GM21367 (cell line): ENCODE measurements around the gene TAS2R60.

Source experiments
- ATAC-seq: cut with Tn5 transposase; IDR thresholded peaks from one replicate; pipeline ENCODE4 v1.9.1; 2021; ENCODE audit not compliant: unreplicated experiment

Gene TAS2R60

DNA sequence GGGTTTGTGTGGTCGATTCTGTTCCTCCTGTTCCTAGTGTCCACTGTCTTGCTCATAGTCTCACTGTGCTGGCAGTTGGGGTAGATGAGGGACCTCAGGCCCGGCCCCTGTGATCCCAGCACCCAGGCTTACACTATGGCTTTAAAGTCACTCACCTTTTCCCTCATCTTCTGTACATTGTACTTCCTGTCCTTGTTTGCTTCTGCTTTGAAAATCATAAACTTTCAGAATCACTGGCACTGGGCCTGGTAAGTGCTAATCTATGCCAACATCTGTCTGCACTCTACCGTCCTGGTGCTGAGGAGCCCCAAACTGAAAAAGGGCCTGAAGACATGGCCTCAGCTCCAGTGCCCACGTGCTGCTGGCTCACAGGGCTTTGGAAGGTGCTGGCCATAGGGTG lies 5.7 kb upstream of the TAS2R60 start:
- ATAC-seq: peak; percentile 50

DNA sequence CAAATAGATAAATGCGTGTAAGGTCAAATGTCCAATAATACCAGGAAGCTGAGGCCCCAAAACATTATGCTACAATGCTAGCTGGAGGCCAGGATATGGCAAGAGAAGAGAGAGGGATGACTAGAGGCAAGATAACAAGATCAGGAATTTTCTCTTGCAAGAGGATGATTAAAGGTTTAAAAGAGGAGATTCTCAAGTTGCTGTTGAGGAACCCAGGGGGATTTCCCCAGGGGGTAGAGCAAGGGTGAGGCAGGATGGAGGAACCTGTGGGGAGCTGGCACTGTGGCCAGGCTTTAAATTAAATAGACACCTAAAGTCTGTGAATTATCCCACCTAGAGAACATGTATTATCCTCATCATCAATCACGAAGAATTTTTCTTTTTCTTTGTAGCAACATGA lies 3.4 kb upstream of the TAS2R60 start:
- no peak for ATAC-seq

DNA sequence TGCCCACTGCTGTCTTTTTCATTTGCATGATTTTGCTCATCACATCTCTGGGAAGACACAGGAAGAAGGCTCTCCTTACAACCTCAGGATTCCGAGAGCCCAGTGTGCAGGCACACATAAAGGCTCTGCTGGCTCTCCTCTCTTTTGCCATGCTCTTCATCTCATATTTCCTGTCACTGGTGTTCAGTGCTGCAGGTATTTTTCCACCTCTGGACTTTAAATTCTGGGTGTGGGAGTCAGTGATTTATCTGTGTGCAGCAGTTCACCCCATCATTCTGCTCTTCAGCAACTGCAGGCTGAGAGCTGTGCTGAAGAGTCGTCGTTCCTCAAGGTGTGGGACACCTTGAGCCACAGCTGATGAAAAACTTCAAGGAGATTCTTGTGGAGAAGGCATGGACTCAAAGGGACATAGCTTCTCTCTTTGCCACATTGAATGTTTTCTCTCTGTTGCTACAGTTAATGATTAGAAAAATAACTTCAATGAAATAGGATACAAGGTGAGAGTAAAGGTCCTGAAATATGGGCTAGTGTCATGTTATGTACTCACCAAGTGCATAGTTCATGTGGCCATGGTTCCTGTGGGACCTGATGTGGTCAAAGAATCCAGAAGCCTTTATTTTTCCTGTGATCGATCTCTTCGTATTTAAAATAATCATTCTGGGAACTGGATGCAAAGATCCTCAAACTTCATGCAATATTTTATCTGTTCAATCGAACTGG lies 970 bp downstream of the TAS2R60 start:
- ATAC-seq: no peak

DNA sequence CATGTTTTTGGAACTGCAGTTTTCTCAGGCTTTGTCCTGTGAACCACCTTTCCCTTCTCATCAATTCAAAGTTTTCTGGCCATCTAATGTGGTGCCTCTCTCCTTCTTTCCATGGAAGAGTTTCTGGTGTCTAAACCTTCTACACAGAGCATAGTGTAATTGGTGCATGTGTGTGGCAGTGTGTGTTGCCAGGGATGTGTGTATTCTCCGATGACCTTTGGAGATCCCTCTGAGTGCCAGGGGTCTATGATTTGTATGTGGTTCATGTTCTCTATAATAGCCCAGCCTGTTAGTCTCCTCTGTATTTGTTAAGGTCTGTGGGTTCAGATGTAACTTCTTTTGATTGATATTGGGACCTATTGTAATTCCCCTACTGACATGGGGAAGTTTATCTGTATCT lies 1.5 kb downstream of the TAS2R60 start:
- ATAC-seq: no peak

DNA sequence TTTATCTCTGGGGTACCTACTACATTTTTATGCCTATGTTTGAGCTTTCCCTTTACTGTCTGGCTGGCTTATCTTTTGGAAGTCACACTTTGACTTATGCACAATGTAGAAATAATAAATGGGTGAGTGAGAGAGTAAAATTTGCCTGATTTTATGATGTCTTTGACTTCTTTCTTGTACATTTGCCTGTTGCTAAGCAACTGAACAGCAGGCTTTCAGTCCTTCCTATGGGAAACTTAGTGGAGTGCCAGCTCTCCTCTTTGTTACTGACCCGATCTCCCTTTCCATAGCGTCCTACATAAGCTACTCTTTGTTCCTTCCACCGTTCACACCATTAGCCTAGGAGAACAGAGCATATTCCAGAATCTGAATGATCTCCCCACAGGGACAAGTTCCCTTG lies 4.2 kb downstream of the TAS2R60 start:
- ATAC-seq: no peak

DNA sequence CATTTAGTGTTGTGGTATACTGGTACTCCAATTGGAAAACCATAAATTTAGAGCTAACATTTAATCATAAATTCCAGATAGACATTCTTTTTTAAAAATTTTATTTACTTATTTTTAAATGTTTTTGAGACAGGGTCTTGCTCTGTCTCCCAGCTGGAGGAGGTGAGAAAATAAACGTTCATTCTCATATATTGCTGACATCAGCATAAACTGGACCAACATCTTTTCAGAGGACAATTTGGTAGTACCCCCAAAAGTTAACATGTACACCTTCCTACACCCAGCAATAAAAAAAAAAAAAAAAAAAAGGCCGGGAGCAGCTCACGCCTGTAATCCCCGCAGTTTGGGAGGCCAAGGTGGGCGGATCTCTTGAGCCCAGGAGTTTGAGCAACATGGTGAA lies 5.2 kb downstream of the TAS2R60 start:
- ATAC-seq: no peak

DNA sequence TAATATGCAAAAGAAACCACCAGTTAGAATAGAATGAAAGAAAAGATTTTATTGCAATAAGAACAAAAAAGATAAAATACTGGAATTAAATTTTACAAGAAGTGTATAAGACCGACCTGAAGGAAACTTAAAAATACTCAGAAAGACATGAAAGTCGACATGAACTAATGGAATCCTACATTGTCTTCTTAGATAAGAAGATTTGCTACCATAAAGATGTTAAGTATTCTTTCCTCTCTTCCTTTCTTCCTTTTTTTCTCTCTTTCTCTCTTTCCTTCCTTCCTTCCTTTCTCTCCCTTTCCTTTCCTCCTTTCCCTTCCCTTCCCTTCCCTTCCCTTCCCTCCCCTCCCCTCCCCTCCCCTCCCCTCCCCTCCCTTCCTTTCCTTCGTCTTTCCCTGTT lies 6.5 kb downstream of the TAS2R60 start:
- no peak for ATAC-seq

DNA sequence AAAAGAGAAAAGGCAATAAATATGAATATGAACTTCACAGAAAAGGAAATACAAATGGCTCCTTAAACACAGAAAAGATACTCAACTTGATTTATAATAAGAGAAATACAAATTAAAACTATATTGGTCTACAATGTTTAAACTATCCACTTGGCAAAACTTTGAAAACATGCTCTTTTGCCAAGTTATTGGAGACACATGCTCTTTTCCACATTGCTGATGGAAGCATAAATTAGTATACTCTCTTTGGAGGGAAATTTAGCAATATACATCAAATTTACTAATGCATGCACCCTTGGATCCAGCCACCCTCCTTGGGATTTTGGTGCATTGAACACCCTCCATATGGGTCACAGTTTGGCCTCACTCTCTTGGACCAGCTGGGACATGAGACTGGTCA lies 7.9 kb downstream of the TAS2R60 start:
- no peak for ATAC-seq

DNA sequence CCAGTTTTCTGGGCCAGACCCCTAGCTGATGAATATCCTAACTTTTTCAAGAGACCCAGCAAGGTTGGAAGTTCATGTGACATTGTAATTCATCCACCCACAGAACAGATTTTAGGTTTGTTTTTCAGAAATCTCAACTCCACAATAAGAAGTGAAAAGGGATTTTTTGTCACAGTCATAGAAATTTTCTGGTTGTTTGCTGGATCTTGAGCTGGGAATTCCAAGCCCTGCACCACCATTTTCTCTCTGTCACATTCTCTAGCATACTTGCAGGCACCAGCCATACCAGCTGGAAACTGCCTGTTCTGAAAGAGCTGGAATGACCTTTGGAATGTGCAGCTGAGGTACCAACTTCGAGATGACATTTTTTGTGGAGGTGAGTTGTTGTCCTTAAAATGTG lies 8.5 kb downstream of the TAS2R60 start:
- no peak for ATAC-seq

DNA sequence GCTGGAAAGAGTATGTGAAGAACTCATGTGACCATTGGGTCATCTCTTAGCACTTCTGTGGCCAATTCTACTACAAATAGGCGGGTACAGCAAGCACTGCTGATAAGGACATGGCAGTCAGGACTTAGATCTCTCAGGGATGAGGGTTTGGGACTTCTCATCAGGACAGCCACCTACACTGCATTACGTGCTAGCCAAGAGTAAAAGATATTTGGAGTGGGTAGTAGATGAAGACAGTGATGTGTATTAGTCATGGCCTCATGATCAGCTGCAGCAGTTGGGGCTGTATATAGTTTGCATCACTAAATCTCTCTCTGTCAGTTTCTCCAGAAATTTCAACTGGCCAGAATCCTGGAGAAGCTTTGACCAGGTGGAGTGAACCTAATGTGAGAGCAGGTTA lies 9.2 kb downstream of the TAS2R60 start:
- ATAC-seq: no peak

DNA sequence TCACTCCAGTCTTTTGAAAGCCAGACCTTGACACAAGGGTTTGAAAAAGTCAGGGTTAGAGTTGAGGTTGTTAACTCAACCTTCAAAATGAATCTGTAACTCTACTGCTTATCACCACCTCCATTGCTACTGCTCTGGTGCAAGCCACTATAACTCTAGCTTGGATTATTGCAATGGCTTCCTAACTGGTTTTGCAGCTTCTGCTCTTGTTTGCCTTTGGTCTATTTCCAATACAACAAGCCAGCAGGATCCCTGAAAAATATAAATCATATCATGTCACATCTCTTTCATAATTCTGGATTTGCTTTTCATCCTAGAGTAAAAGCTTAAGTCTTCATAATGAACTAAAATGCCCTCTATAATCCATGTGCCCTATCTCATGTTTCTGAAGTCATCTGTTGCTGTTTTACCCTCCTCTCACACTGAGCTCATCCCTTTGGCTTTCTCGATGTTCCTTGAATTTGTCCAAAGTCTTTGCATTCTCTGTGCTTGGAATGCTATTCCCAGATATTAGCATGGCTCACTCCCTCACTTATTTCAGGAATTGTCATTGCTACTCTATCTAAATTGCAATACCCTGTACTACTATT lies 10.9 kb downstream of the TAS2R60 start:
- no peak for ATAC-seq

DNA sequence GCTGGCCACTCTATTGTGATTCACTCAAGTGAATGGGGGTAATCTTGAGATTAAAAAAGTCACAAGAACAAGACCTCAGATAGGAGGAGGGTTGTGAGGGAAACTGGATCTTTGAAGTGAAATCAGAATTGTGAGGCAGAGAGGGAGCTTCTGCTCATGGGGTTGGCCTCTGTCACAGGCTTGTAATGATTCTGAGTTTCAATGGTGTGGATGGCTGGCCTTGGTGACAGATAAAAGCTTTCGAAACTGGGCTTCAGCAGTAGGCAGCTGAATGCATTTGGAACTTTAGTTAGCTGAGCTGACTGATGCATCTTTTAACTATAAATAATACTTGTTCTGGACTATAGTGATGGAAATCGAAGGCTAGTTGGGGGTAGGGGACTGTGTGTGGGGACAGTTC lies 12.2 kb downstream of the TAS2R60 start:
- no peak for ATAC-seq

DNA sequence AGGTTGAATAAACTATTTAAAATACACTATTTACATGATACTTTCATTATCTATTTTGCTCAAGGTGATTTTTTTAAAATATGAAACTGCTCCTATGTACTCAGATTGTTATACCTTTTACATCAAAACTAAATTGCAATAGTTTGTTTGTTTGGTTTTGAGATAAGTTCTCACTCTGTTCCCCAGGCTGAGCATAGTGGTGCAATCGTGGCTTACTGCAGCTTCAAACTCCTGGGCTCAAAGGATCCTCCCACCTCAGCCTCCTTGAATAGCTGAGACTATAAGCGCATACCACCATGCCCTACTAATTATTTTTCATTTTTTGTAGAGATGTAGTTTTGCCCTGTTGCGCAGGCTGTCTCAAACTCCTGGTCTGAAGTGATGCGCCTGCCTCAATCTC lies 12.7 kb downstream of the TAS2R60 start:
- ATAC-seq: no peak

DNA sequence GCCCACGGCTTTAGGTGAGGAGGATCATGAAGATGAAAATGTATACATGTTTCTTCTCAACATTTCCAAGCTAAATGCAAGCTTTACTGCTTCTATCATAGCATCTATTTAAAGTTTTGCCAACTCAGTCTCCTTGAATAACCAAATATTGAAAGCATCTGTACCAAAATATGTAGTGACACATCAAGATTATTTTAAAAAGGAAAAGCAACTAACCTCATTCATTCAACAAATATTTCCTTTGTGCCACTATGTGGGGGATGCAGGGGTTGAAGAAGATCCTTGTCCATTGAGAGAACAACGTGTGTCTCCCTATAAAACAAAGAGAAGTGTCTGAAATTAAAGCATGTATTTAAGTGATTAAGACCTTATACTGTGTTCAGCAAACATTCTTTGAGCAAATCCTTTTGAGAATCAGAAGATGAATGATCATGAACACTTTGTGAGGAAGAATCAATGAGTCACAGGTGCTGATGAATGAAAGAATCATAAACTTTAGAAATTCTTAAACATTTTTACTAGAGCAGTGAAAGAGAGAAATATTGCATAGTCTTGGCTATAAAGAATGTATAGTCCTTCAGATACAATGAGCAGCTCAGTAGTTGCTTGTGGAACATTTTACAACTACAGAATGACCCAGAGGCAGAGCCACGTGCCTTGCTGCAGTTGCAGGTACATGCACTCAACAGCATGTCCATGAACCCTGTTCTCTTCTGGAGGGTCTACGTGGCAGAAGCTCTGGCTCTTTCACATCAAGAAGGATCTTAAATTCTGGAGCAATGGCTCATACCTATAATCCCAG lies 13.9 kb downstream of the TAS2R60 start:
- no peak for ATAC-seq

DNA sequence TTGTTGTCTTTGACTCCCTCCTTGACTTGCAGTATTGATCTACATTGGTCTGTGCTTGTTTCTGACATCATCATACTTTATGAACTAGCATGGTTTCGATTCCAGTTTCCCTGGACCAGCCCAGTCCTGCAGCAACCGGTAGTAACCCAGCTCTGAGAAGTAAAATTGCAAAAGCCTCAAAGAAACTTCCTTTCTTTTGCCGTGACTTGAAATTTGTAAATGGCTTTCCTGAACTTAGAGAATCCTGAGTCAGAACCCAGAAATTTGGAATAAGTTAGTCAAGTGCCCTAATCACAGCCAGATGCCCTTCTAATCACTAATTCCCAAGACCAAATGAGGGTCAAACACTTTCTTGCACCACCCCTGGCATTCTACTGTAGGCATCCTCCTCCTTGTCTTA lies 15.0 kb downstream of the TAS2R60 start:
- ATAC-seq: no peak

DNA sequence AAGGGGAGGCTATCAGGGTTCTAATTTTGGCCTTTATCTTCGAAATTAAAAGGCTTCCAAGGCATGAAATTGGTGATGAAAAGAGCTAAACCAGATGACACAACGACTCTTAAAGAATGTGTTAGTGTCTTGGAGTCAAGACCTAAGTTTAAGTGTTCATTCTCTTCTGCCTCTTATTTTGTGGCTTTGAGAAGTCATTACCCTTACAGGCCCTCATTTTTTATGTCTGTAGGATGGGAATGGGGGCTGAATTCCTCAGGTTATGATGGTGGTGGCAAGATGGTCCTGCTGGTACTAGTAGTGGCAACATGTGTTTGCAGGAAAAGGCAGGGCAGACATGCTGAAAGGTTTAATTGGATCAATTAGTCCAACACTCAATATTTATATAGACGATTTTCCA lies 15.4 kb downstream of the TAS2R60 start:
- no peak for ATAC-seq

DNA sequence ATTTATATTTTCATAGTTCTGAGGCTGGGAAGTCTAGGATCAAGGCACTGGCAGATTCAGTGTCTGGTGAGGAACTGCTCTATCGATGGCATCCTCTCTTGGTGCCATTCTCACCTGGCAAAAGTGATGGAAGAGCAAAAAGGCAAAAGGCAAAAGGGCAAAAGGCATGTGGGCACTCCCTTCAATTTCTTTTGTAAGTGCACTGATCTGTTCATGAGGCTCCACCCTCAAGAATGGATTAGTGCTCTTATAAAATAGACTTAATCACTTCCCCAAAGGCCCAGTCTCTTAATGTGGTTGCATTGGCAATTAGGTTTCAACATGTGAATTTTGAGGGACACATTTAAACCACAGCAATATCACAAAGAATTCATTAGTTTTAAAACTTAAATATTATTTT lies 16.1 kb downstream of the TAS2R60 start:
- ATAC-seq: no peak

DNA sequence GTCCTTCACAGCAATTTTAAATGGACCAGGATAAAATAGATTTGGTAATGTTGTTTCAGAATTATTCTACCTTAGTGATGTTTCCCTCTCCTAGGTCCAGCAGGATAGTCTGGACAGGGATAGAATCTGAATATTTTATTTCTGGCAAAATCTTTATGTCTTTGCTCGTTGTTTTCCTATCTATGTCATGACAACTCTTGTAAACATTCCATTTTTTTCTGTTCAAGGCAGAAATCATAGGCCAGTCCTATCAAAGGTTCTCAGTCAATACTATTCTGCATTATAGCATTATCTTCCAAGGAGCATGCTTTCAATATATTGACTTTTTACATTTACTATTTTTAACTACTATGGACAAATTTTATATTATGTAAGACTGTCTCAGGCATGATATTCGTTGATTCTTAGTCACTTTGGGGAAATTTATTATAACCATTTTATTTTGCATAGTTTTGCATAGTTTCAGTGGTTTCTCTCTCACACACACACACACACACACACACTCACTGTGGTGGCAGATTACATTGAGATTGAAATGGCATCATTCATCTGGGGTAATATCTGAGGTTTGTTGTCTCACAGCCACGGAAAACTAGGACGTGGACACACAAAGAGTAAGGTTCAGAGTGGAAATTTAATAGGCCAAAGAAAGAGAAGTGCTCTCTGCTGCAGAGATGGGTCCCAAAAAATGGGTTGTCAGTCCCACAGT lies 17.2 kb downstream of the TAS2R60 start:
- ATAC-seq: no peak

DNA sequence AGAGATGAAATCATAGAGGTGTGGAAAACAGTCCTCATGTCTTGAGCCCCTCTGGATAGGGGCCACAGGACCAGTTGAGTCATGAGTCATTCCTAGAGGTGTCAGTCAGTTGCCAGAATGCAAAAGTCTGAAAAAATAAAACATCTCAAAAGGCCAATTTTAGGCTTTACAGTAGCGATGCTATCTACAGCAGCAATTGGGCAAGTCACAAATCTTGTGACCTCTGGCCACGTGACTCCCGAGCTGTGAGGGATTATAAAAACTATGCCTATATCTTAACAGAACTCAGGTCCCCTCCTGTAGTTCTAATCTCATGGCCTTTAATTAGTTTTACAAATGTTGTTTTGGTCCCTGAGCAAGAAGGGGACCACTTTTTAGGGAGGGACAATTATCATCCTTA lies 18.8 kb downstream of the TAS2R60 start:
- no peak for ATAC-seq

DNA sequence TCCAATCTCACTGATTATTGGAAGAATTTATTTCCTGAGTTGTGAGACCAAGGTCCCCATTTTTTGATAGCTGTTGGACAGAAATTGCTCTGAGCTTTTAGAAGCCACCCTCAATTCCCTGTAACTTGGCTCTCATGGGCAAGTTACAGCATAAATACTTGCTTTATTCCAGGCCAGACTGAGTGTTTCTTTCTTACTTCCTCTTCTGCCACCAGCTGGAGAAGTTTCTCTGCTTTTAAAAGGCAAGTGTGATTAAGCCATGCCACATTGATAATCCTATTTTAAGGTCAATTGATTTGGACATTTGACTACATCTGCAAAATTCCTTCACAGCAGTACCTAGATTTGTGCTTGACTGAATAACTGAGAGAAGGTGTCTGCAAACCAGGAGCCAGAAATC lies 20.3 kb downstream of the TAS2R60 start:
- no peak for ATAC-seq

DNA sequence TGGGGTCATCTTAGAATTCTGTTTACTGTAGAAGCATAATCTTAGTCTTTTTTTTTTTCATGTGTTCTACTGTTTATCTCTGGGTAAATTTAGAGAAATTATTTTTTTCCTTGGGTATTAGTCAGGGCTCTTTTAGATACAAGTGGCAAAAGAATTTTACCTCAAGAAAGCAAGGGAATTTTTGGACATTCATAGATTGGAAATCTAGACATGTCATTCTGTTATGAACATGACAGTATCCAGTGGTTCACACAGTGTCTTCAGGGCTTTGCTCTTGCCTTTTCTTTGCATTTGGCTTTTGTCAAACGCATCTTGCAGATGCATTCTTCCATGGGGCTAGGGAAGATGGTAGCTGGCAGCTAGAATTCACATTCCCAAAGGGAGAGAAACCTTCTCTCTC lies 20.7 kb downstream of the TAS2R60 start:
- ATAC-seq: no peak

DNA sequence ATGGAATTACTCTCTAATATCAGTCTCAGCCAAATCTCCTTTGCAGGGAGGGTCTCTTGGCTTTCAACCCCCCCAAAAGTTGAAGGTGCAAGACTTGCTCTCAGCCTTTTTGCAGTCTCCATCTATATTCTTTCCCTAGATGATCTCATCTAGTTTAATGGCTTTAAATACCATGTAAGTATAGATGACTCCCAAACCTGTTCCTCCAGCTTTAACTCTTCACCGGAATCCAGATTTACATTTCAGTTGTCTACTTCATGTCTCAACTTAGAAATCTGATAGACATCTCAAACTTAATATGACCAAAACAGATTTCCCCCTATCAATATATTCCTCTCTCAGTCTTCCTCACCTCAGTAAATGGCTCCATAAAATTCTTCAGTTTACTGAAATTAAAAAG lies 24.5 kb downstream of the TAS2R60 start:
- no peak for ATAC-seq
